ENCODE measurements around the gene CMTM4. TPM values are rescaled to one million over a fixed set of nuclear protein-coding genes. Genes with fewer than 3 reads are reported as not detected.

CMTM4 gene
- total and polyA plus RNA-seq, 7 donors: 6.1 to 65.1 (median 12.5) TPM

DNA sequence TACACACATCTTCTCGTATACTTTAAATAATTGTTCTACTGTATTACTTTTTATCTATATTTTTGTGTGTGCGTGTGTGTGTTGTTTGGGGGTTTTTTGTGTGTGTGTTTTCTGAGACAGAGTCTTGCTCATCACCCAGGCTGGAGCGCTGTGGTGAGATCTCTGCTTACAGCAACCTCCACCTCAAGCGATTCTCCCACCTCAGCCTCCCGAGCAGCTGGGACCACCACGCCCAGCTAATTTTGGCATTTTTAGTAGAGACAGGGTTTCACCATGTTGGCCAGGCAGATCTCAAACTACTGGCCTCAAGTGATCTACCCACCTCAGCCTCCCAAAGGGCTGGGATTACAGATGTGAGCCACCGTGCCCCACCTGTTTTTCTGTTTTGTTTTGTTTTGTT is 1.5 kb upstream of the CMTM4 start:
- peak; percentile 46 for DNase-seq
- TF ChIP-seq EP300 (IDR thresholded peaks at IDR 0.05): no peak
- no peak for TF ChIP-seq POLR2AphosphoS5 (IDR thresholded peaks at IDR 0.05)
- TF ChIP-seq POLR2A (IDR thresholded peaks at IDR 0.05): no peak
- no peak for TF ChIP-seq CTCF (IDR thresholded peaks at IDR 0.05)
- H3K27me3 ChIP-seq: no peaks in the 10 kb centered on the region
- H3K4me3 ChIP-seq: no peak overlapping the region
- intact Hi-C loops (cut with DNase I): no loop called here
- 83 to 89% methylated on average over 7 of the region's 7 CpGs for WGBS, 2 donors
- no peaks in the 10 kb centered on the region for H3K36me3 ChIP-seq
- H3K27ac ChIP-seq: no peak overlapping the region
- peaks cover 0 to 26% (median 17%) of the 10 kb centered on the region in 4 donors for H3K4me1 ChIP-seq
- no peaks in the 10 kb centered on the region for H3K9me3 ChIP-seq

DNA sequence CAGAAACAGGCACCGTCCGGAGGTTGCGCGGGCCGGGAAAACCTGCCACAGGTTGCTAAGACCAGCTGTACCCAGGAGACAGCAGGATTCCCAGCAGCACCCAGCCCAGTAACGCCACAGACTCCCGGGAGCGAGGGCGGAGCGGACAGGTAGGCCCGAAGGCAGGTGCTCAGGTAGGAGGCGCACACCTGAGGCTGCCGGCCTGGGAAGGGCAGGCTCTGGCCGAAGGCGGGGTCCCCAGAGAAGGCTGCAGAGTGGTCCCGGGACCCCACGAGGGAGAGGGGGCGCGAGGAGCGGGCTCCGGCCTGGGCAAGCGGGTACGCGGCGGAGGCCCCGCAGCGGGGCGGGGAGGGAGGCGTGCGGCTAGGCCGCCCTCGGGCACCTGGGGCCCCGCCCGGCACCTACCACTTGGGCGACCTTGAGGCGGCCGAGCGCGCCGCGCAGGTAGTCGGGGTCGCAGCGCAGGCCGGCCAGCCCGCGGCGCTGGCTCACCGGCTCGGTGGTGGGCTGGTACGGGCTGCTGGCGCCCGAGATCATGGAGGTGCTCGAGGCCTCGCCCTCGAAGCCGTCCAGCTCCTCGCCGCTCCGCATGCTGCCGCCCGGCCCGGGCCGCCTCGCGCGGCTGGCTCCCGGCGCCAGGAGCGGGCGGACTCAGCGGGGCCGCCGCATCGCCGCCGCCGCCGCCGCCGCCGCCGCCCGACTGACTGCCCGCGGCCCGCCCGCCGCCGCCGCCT is 441 bp downstream of the CMTM4 start:
- Histone ChIP-seq H3K4me3 (peak overlapping the region; percentile 47 to 94 (median 80)), H3K27ac (peak overlapping the region; percentile 51 to 72 (median 57)), H3K27me3 (no peaks in the 10 kb centered on the region), H3K36me3 (no peaks in the 10 kb centered on the region), H3K9me3 (no peaks in the 10 kb centered on the region), H3K4me1 (peaks cover 0 to 25% (median 17%) of the 10 kb centered on the region in 4 donors)
- TF ChIP-seq EP300 (IDR thresholded peaks at IDR 0.05): no peak
- TF ChIP-seq POLR2A (IDR thresholded peaks at IDR 0.05): no peak
- no peak for TF ChIP-seq POLR2AphosphoS5 (IDR thresholded peaks at IDR 0.05)
- no peak for TF ChIP-seq CTCF (IDR thresholded peaks at IDR 0.05)
- WGBS, 2 donors: 1 to 2% methylated on average over 91 of the region's 91 CpGs
- intact Hi-C loops (cut with DNase I): loop anchor here (2.0 kb wide), 2 partner anchors 35 to 45 kb away; no protein-coding TSS in a partner anchor
- DNase-seq: peak; percentile 67

GRCh38 chr16:66695471-66695934 is 1.0 kb downstream of the CMTM4 start:
- intact Hi-C loops (cut with DNase I): no loop called here

DNA sequence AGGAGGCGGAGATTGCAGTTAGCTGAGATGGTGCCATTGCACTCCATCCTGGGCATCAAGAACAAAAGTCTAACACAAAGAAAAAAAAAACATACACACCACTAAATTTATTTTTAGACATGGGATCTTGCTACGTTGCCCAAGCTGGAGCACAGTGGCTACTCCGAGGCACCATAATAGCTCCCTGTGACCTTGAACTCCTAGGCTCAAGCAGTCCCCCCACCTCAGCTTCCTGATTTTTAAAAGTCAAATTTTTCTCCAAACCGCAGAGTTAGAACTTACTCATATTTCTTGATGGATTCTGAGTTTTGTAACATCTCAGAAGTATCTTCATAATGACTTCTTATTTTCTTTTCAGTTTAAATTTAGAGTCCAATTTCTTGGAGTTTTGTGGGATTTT is 3.4 kb downstream of the CMTM4 start:
- Histone ChIP-seq H3K27me3 (no peaks in the 10 kb centered on the region), H3K9me3 (no peaks in the 10 kb centered on the region), H3K4me3 (no peak overlapping the region), H3K36me3 (no peaks in the 10 kb centered on the region), H3K4me1 (peaks cover 0 to 25% (median 17%) of the 10 kb centered on the region in 4 donors), H3K27ac (no peak overlapping the region)
- WGBS, 2 donors: 90 to 94% methylated on average over 4 of the region's 4 CpGs
- intact Hi-C loops (cut with DNase I): no loop called here
- TF ChIP-seq CTCF (IDR thresholded peaks at IDR 0.05) (no peak), EP300 (IDR thresholded peaks at IDR 0.05) (no peak), POLR2A (IDR thresholded peaks at IDR 0.05) (no peak), POLR2AphosphoS5 (IDR thresholded peaks at IDR 0.05) (no peak)
- DNase-seq: peak; percentile 17

More at GRCh38 chr16:66695471-66695934, 1.0 kb downstream of the CMTM4 start:
- Histone ChIP-seq H3K4me3 (peak overlapping the region; percentile 47 to 94 (median 80)), H3K9me3 (no peaks in the 10 kb centered on the region), H3K36me3 (no peaks in the 10 kb centered on the region), H3K27ac (peak overlapping the region in 2 of 4 donors; percentile 57 to 72), H3K4me1 (peaks cover 0 to 25% (median 17%) of the 10 kb centered on the region in 4 donors), H3K27me3 (no peaks in the 10 kb centered on the region)
- 11 to 26% methylated on average over 8 of the region's 8 CpGs for WGBS, 2 donors
- DNase-seq: no peak
- no peak for TF ChIP-seq POLR2AphosphoS5 (IDR thresholded peaks at IDR 0.05)
- no peak for TF ChIP-seq EP300 (IDR thresholded peaks at IDR 0.05)
- TF ChIP-seq CTCF (IDR thresholded peaks at IDR 0.05): no peak
- no peak for TF ChIP-seq POLR2A (IDR thresholded peaks at IDR 0.05)

All from sigmoid colon (tissue), 7 donors.